Brain microvascular endothelial cell (primary cell): ENCODE data around the gene PPOX.

Source experiments
- DNase-seq: peaks from one replicate; pipeline ENCODE4 v3.0.0-alpha.2; 2020
- H3K27ac ChIP-seq: fragments of 250-450 bp; sonication (Bioruptor Pico); 2 replicates; pipeline ENCODE4 v1.5.1; 2020; ENCODE audit warnings: mild to moderate bottlenecking, moderate library complexity
- H3K27me3 ChIP-seq: fragments of 250-450 bp; sonication (Bioruptor Pico); replicated peaks from 2 replicates; pipeline ENCODE4 v1.5.1; 2020; ENCODE audit warnings: mild to moderate bottlenecking
- H3K36me3 ChIP-seq: fragments of 250-450 bp; sonication (Bioruptor Pico); replicated peaks from 2 replicates; pipeline ENCODE4 v1.5.1; 2020; ENCODE audit warnings: mild to moderate bottlenecking
- H3K4me3 ChIP-seq: 2 replicates; pipeline ENCODE4 v1.5.1; 2011; ENCODE audit warnings: low read depth, mild to moderate bottlenecking, control low read depth, low read length, moderate library complexity
- CTCF ChIP-seq: IDR thresholded peaks from 2 replicates; pipeline ENCODE4 v1.5.1; 2011; ENCODE audit warnings: low read depth, mild to moderate bottlenecking, moderate library complexity, low read length, control low read depth, inconsistent platforms; ENCODE audit errors: missing control alignments
- in situ Hi-C: cut with HindIII; loops from 2 replicates; pipeline ENCODE4 v1.10.0; 2017; ENCODE audit warnings: low sequenced_read_pairs, low pct_ligation_motif_present

Gene PPOX

GRCh38 chr1:161162052-161162451 is 4.2 kb upstream of the PPOX start:
- Histone ChIP-seq H3K36me3 (peaks cover 5% of the 10 kb centered on the region), H3K27ac (no peak overlapping the region), H3K4me3 (no peak overlapping the region), H3K27me3 (no peaks in the 10 kb centered on the region)
- no peak for DNase-seq
- in situ Hi-C loops, result no loop called here
- no peak for TF ChIP-seq CTCF

GRCh38 chr1:161162806-161163205 is 3.4 kb upstream of the PPOX start:
- Histone ChIP-seq H3K36me3 (peaks cover 6% of the 10 kb centered on the region), H3K27me3 (no peaks in the 10 kb centered on the region), H3K27ac (no peak overlapping the region), H3K4me3 (no peak overlapping the region)
- in situ Hi-C loops, result no loop called here
- no peak for TF ChIP-seq CTCF
- DNase-seq, result no peak

GRCh38 chr1:161163793-161164192 is 2.4 kb upstream of the PPOX start:
- no peak for TF ChIP-seq CTCF
- peaks cover 10% of the 10 kb centered on the region for H3K36me3 ChIP-seq
- H3K27me3 ChIP-seq, result no peaks in the 10 kb centered on the region
- no peak overlapping the region for H3K27ac ChIP-seq
- in situ Hi-C loops, result no loop called here
- DNase-seq, result no peak
- H3K4me3 ChIP-seq, result no peak overlapping the region

- in situ Hi-C loops, result no loop called here
- TF ChIP-seq CTCF, result no peak
- Histone ChIP-seq H3K36me3 (peaks cover 16% of the 10 kb centered on the region), H3K4me3 (no peak overlapping the region), H3K27me3 (no peaks in the 10 kb centered on the region), H3K27ac (peak overlapping the region; percentile 94)
- DNase-seq, result no peak
Observed at GRCh38 chr1:161164901-161165610, 1.2 kb upstream of the PPOX start.

GRCh38 chr1:161166669-161167548 is 683 bp downstream of the PPOX start:
- H3K4me3 ChIP-seq, result peak overlapping the region; percentile 79
- no peak for DNase-seq
- peaks cover 27% of the 10 kb centered on the region for H3K36me3 ChIP-seq
- TF ChIP-seq CTCF, result no peak
- no peaks in the 10 kb centered on the region for H3K27me3 ChIP-seq
- peak overlapping the region; percentile 94 for H3K27ac ChIP-seq
- in situ Hi-C loops, result no loop called here
